Head of caudate nucleus (tissue), 42 donors: ENCODE measurements around the gene CDC123.
A peak's percentile ranks its signal among the peaks of the same experiment; 100 is the strongest.

Experiments
- DNase-seq, 42 donors: peaks; one replicate each; pipeline versions ENCODE4 v3.0.0 to v3.0.0-alpha.2; 2020 to 2021; ENCODE audit warnings: mixed read lengths in 7 of 42
- intact Hi-C: fragments of 100-400 bp; cut with DNase I; formaldehyde crosslinking; loops from one replicate; pipeline ENCODE4 v1.15.0; 2022

CDC123 gene

DNA sequence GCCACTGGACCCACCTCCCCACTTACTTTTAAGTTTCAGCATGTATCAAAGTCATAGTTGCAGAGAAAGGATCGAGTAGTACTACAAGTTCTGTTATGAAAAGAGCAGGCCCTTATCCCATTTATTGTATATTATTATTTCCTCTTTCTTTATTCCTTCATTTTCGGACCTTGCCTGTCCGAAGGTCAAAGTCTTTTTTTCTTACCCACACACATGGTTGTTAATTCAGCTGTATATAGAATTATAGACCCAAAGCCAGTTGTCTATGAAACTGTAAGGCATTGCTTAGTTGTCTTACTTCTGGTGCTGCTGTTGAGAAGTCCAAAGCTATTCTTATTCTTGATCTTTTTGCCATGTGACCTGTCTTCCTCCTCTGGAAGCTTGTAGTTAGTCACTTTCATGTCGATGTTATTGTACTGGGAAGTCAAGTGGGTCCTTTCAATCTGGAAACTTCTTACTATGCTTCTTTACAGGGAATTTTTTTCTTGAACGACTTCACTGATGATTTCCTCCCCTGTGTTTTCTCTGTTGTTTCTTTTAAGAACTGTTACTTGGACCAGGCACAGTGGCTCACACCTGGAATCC lies 8.6 kb upstream of the CDC123 start:
- DNase-seq: no peak
- intact Hi-C loops: no loop called here

DNA sequence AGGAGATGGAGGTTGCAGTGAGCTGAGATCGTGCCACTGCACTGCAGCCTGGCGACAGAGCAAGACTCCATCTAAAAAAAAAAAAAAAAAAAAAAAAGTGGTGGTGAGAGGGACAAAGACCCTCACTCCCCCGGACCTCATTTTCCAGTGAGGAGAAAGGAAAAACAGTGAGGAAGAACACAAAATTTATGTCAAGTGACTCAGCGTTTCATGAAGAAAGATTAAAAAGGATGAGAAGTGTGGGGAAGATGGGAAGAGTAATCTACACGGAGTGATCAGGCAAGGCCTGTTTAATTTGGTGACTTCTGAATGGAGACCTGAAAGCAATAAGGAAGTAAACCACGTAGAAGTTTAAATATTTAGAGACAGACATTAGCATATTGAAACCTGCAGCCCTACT lies 7.3 kb upstream of the CDC123 start:
- no peak for DNase-seq
- intact Hi-C loops: no loop called here

DNA sequence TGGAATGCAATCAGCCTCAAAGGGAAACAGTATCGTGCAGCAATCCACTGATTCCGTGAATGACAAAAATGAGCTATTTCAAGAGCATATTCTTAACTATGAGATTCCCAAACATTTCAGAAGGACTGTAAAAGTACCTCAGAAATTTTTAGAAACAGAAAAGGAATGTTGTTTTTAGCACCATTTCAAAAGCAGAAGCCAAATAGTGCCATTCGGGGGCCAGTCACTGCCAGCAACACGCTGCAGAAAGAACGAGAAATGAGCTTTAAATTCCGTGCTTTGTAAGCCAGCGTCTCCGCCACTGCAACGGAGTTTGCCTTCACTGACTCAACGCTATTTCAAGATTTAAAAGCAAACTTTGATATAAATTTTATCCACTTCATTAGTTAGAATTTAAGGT lies 6.6 kb upstream of the CDC123 start:
- intact Hi-C loops: no loop called here
- no peak for DNase-seq

DNA sequence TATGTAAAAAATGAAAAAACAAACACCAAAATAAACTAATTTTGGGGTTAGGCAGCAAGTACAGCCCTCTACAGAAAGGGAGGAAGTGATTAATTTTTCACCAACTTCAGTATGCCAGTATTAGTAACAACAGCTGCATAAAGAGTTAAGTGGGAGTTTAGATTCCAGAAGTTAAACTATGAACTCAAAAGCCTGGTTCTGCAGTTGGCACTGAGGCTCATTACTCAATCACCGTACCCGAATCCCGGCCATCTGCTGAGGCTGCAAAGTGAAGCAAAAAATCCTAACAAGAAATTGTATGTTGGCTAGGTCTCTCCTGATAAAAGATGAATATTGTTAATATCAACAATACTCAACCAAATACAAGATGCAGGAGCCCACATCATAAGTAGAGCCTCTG lies 4.3 kb upstream of the CDC123 start:
- intact Hi-C loops: loop anchor here (10.0 kb wide), 2 partner anchors 67 to 147 kb away; partner anchors contain the start of genes SEC61A2 and UPF2
- DNase-seq: no peak

DNA sequence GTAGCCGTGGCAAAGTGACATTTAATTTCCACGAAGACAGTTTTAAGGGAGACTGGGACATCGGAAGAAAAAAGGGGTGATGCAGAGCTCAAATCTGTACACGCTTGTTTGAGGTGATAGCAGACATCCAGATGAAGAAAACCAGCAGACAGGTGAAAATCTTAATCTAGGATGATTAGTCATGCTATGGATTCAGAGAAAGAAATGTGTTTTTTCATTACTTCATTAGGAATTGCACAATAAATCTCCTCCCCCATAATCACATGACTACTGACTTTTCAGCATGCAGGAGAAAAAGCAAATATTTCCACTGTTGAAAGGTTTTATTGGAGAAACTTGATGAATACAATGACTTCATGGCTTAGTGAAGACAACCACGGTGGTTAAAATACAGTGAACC lies 2.8 kb upstream of the CDC123 start:
- intact Hi-C loops: loop anchor here (10.0 kb wide), 2 partner anchors 68 to 148 kb away; partner anchors contain the start of genes SEC61A2 and UPF2
- DNase-seq: no peak

DNA sequence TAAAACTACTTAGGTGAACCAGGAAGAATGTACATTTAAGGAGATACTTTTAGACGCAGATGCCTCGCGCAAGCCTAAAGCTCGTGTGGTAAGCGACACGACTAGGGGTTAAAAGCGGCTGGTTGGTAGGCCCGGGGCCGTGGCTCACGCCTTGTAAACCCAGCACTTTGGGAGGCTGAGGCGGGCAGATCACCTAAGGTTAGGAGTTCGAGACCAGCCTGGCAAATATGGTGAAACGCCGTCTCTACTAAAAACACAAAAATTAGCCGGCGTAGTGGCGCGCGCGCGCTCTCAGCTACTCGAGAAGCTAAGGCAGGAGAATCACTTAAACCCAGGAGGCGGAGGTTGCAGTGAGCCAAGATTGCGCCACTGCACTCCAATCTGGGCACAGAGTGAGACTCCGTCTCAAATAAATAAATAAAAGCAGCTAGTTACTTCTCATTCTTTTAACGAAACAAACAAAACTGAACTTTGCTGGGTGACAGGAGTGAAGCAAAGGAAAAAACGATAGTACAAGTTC lies 1.2 kb upstream of the CDC123 start:
- peak in 39 of 42 donors; percentile 24 to 71 (median 48) for DNase-seq
- intact Hi-C loops: loop anchor here (10.0 kb wide), 2 partner anchors 70 to 150 kb away; partner anchors contain the start of genes SEC61A2 and UPF2

DNA sequence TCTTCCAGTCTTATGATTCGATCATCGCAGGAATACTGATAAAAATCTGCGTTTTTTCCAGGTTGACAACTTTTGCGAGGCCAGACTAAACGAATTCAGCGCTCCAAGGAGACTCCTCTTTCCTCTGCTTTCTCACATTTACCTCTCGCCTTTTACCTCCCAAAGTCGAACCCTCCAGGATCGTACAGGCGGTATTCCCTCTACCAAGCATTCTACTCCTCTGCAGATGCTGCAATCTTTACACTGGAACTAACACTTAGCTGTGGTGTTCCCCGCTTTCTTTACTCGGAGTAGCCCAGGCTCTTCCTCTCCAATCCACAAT lies 746 bp upstream of the CDC123 start:
- intact Hi-C loops: loop anchor here (10.0 kb wide), 2 partner anchors 70 to 150 kb away; partner anchors contain the start of genes SEC61A2 and UPF2
- peak in 1 of 42 donors; percentile 18 for DNase-seq

DNA sequence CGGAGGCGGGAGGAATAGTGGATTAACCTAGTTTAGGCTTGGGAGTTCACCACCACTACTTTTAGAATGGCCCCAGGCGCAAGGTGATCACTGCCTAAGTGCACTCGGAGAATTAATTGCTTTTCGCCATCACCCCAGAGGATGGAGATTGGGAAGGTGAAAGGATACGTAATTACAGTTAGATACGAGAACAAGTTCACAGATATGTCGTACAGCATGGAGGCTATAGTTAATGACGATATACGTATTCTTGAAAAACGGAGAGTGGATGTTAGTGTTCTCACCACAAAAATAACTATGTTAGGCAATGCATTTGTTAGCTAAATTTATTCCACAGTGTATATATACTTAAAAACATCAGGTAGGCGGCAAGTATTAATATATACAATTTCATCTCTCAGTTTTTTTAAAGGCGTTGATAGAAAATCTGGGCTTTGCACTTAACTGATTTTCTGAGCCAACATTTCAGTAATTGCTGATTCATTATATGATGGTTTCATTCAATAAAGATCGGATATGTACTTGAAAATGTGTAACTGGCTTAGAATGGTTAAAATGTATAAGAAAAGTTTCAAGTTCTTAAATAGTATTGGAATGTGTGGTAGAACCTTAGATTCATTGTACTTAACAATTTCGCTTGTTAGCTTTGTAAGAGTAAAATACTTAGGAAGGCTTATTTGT lies 683 bp downstream of the CDC123 start:
- no peak for DNase-seq
- intact Hi-C loops: loop anchor here (10.0 kb wide), 2 partner anchors 72 to 152 kb away; partner anchors contain the start of genes SEC61A2 and UPF2

DNA sequence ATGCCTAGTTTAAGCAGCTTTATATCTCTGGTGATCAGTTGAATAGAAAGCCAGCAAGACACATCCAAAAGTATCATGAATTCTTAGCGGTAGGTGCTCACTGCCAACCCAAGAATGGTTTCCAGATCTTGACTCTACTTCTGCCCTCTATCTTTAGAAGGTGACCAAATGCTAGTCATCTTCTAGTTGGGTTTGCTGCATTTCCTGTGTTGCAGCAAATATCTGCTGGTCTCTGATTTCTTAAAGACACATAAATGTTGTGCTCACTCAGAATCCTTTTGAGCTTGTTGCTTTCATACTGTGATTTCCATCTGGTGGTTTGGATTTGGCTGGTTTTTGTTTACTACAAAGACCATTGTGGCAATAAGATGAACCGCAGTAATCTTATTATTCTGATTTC lies 2.2 kb downstream of the CDC123 start:
- intact Hi-C loops: loop anchor here (10.0 kb wide), 2 partner anchors 73 to 153 kb away; partner anchors contain the start of genes SEC61A2 and UPF2

DNA sequence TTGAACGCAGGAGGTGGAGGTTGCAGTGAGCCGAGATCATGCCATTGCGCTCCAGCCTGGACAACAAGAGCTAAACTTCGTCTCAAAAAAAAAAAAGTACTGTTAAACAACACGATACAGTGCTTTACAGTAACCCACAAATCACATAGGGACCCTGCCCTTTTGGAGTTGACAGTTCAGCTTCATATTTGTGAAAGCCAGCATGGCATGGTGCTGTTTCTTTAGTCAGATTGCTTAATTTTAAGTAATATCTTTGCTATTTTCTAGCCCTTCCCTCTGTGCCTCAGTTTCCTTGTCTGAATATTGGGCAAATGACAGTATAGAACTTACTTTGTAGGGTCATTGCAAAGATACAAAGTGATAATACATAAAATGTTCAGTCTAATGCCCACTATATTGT lies 4.9 kb downstream of the CDC123 start:
- intact Hi-C loops: no loop called here
- no peak for DNase-seq

More for the DNA sequence above, 2.2 kb downstream of the CDC123 start:
- no peak for DNase-seq

DNA sequence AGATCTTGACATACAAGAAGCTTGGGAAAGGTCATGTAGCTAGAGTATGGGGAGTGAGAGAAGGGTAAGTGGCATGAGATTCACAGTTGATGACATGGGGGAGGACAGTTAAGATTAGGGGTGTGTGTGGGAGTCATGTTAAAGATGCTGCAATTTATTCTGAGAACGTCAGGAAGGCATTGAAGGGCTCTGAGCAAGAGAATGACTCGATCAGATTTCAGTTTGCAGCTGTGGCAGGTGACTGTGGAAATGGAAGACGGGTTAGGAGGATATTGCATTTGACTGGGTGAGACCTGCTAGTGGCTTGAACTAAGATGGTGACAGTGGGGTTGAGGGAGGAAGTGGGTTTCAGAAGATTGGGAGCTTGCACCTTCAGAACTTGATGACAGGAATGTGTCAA lies 5.6 kb downstream of the CDC123 start:
- intact Hi-C loops: no loop called here

DNA sequence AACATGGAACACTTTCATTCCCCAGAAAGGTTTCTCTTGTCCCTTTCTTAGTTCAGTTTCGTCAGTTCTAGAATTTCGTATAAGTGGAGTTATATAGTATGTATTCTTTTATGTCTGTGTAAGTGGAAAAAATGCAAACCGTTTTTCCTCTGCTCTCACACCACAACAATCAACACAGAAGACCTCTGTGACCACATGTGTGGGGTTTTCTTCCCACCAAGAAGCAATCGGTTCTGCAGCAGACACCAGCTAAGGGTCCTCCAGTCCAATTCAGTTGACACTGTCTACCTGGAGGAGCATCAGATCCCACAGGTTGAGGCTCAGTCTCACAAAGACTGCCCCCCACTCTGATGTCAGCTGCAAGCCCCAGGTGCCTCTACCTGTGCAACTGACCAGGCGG lies 6.2 kb downstream of the CDC123 start:
- intact Hi-C loops: no loop called here
- no peak for DNase-seq

More for the DNA sequence above, 5.6 kb downstream of the CDC123 start:
- DNase-seq: peak in 21 of 42 donors; percentile 21 to 74 (median 46)

DNA sequence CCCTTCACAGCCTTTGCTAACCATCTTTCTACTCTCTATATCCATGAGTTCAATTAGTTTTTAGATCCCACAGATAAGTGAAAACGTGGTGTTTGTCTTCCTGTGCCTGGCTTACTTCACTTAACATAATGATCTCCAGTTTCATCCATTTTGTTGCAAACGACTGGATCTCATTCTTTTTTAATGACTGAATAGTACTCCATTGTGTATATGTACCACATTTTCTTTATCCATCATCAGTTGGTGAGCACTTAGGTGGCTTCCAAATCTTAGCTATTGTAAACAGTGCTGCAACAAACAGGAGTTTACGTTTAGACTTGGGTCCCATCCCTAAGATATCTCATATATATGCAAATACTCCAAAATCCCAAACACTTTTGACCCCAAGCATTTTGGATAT lies 9.1 kb downstream of the CDC123 start:
- intact Hi-C loops: no loop called here
- no peak for DNase-seq

DNA sequence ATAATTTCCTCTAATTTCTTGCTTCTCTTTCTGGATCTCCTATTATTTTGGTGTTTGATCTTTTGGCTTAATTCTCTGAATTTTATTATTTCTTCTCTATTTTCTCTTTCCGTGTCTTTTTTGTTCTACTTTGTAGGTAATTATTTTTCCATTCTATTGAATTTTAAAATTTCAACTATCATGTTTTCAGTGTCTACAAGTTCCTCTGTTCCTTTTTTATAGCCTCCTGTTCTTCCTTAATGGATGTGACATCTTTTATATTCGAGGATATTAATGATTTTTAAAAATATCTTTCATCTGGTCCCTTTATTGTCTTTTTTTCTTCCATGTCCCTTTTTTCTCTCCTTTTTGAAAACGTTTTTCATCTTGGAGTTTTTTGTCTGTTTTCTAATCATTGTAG lies 11.1 kb downstream of the CDC123 start:
- intact Hi-C loops: no loop called here
- no peak for DNase-seq

DNA sequence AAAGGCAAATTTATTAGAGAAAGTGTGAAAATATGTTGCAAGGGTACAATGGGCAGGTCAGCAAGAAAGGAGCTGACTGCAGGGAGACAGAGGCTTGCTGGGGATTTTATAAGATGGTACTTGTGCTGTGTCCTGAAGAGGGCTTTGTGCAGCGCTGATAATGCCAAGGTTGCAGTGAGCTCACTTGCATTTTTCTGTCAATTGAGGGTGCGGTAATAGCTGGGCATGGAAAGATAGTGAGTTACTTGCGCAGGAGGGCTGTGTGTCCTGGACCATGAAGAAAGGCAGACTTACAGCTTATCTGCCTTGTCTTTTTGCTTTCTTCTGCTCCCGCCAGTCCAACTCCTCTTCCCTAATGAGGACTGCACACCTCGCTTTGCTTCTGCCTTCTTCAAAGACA lies 12.5 kb downstream of the CDC123 start:
- intact Hi-C loops: no loop called here
- no peak for DNase-seq

DNA sequence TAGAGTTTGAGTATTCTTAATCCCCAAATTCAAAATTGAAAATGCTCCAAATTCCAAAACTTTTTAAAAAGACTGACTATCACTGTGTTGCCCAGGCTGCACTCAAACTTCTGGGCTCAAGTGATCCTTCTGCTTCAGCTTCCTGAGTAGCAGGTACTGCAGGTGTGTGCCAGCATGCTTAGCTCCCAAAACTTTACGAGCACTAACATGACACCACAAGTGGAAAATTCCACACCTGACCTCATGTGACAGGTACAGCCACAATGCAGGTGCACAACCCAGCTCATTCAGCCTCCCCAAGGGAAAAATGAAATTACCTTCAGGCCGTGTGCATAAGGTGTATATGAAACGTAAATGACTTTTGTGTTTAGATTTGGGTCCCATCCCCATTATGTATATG lies 16.5 kb downstream of the CDC123 start:
- intact Hi-C loops: no loop called here
- no peak for DNase-seq

DNA sequence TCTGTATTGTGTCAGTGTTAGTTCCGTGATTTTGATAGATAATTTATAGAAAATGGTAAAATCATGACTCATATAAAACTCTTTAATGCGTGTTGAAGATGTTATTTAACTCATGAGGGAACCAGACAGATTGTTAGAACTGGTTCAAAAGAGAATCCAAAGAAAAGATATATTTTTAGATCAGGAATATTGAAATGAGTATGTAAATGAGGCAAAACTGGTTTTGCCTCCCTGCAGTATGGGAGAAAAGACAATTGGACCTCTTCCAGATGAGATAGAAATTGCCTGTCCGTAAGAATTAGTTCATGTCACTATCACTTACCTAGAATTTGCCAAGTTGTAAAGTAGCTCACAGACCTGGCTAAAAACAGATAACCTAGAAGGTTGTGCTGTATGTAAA lies 17.6 kb downstream of the CDC123 start:
- intact Hi-C loops: no loop called here
- DNase-seq: no peak

DNA sequence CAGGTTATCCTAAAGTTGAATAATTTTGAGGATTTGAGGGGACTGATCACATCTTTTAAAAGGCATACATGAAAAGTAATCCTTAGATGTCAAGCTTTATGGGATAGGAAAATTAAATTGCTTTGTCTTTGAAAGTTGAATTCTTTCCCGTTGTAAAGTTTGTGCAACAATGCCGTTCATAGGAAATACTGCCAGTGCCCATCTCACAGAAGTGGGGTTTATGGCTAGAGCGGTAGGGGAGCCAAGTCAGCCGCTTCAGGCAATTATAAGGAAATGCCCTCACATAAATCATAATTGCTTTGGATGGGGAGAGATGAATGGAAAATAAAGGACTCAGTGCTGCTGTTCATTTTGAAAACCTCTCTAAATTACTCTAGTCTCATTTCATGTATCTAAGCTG lies 18.1 kb downstream of the CDC123 start:
- intact Hi-C loops: no loop called here
- DNase-seq: no peak

DNA sequence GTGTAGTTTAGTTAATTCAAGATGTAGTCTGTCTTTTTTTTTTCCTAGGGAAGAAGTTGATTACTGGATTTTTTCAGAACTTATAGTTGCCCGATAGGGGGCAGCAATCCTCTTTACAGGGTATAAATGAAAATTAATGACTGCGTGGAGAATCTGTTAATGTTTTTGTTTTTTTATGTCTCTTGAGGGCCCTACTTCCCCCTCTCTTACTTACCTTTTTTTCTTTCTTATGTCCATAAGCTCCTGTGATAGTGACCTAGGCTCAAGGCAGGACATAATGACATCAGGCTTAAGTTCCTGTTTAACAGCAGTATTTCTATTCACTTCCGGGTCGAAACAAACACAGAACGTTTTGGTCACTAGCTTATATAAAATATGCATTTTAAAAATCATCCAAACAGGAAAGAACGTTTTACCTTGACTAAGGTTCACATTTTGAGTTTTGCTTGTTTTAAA lies 18.8 kb downstream of the CDC123 start:
- DNase-seq: peak in 19 of 42 donors; percentile 33 to 78 (median 54)
- intact Hi-C loops: no loop called here

DNA sequence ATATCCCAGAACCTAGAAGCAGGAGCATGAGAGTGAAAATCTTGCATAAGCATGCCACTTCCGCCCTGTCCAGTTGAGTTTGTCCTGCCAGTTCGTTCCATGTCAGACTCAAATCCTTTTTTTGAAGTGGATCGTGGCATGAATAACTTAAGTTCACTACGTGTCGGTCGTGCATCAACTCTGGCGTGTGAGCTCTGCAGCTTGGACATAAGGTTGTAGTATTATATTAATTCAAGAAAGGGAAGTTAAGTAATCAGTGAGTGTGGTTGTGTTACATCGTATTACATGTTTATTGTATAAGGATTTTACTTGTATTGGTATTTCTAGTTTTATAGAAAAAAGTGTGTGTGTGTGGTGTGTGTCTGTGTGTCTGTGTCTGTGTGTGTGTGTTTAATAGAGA lies 23.0 kb downstream of the CDC123 start:
- no peak for DNase-seq
- intact Hi-C loops: no loop called here
